Bronchial epithelial cell (primary cell): ENCODE results near the gene ANKRD37. TPM values are rescaled to one million over a fixed set of nuclear protein-coding genes. Genes with fewer than 3 reads are reported as not detected.

Source experiments
- DNase-seq: peaks from one replicate; pipeline ENCODE4 v3.0.0-alpha.2; 2010; ENCODE audit warnings: low read depth
- FAIRE-seq: peaks from 2 replicates; lab custom pipeline; 2011; peaks lifted over from hg19 to GRCh38; lab: Jason Lieb, UNC
- H3K27me3 ChIP-seq: 2 replicates; pipeline ENCODE4 v1.5.1; 2011; ENCODE audit warnings: low read length; ENCODE audit not compliant: control insufficient read depth, insufficient read depth
- H3K36me3 ChIP-seq: 2 replicates; pipeline ENCODE4 v1.5.1; 2011; ENCODE audit warnings: low read length; ENCODE audit not compliant: control insufficient read depth, insufficient read depth
- H3K4me3 ChIP-seq: 2 replicates; pipeline ENCODE4 v1.5.1; 2011; ENCODE audit warnings: mild to moderate bottlenecking, low read depth, low read length, control low read depth
- total RNA-seq: library from RNA; depleted of rRNA; stranded (reverse); fragments of >200 nt; gene quantifications from 2 replicates; pipeline ENCODE4 v1.2.1, GENCODE V29; 2014
- TF ChIP-seq, protein P1 (sequence below): IDR thresholded peaks from 2 replicates; pipeline ENCODE4 v1.5.1; 2011; ENCODE audit warnings: mild to moderate bottlenecking, moderate library complexity, low read length, control low read depth, inconsistent platforms; ENCODE audit not compliant: insufficient read depth, severe bottlenecking

ANKRD37 gene
- total RNA-seq, 1 donor from 2014 or later: 8.4 TPM

DNA sequence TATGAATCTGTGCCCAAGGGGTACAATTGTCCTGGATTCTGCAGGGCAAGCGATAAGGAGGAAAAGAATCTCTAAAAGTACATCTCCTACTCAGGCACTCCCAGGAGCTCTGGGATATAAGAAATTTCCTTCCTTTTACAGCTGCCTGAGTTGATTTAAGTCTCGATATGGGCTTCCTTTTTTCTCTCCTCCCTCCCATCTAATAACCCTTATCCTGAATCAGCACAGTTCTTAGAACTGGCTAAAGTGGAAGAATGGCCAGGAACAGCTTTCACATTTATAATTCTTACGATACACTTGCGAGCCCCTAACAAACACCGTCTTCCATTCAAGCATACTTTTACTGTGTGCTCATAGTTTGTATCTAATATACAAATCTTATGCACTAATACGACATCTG, 22.1 kb upstream of the ANKRD37 start:
- TF ChIP-seq, protein P1, sequence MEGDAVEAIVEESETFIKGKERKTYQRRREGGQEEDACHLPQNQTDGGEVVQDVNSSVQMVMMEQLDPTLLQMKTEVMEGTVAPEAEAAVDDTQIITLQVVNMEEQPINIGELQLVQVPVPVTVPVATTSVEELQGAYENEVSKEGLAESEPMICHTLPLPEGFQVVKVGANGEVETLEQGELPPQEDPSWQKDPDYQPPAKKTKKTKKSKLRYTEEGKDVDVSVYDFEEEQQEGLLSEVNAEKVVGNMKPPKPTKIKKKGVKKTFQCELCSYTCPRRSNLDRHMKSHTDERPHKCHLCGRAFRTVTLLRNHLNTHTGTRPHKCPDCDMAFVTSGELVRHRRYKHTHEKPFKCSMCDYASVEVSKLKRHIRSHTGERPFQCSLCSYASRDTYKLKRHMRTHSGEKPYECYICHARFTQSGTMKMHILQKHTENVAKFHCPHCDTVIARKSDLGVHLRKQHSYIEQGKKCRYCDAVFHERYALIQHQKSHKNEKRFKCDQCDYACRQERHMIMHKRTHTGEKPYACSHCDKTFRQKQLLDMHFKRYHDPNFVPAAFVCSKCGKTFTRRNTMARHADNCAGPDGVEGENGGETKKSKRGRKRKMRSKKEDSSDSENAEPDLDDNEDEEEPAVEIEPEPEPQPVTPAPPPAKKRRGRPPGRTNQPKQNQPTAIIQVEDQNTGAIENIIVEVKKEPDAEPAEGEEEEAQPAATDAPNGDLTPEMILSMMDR: no peak
- no peak overlapping the region for H3K4me3 ChIP-seq
- peaks cover 2% of the 10 kb centered on the region for H3K36me3 ChIP-seq
- DNase-seq (no peak), FAIRE-seq (no peak)
- H3K27me3 ChIP-seq: no peaks in the 10 kb centered on the region

DNA sequence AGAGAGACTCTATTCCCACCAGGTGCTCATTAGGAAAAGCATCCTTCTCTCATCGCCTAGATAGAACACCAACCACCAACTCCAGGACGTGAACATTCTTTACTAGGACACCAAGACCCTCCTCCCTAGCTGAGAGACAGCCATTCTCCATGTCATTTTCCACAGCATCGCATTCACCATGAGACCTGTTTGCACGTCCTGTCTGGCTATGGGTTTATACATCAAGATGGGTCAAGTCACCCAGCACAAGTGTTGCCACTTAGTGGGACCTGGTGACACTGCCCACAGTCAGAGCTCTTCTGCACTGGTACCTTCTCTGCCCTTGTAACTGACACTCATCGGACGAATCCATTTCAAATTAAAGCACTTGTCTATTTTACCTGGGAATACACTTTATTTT, 18.4 kb upstream of the ANKRD37 start:
- Histone ChIP-seq H3K36me3 (no peaks in the 10 kb centered on the region), H3K27me3 (no peaks in the 10 kb centered on the region), H3K4me3 (no peak overlapping the region)
- DNase-seq (no peak), FAIRE-seq (peak; percentile 58)
- TF ChIP-seq, protein P1: no peak

DNA sequence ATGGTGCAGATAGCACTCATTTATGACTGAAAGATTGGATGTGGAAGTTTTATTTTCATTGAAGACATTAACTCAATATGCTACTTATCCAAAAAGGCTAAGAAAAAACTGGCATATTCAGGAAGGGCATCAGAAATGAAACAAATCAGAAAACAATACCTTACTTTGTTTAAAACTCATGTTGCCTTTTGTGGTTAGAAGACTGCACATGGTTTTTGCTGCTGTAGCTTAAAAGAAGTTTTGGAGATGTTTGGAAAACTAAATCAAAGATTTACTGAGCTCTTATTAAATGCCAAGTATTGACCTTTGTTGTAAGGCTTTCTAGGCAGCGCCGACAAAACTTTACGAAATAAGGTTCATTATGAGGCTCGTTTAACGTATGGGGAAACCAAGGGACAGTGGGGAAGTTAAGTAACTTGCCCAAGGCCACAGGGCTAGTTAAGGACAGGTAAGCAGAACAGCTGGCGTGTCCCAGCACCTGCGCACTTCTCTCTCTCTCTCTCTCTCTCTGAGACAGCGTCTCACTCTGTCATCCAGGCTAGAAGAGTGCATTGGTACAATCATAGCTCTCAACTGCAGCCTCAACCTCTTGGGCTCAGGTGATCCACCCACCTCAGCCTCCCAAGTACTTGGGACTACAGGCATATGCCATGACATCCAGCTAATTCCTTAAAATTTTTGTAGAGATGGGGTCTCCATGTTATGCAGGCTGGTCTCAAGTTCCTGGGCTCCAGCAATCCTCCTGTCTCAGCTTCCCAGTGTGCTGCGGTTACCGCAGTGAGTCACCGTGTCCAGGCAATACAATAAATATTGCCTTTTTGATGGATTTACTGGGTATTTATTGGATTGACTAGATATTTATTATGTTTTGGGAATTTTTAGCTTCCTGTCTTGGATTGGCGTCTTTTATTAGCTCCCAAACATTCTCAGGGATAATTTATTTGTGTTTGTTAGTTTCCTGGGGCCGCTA, 17.0 kb upstream of the ANKRD37 start:
- TF ChIP-seq, protein P1: no peak
- no peak for DNase-seq

DNA sequence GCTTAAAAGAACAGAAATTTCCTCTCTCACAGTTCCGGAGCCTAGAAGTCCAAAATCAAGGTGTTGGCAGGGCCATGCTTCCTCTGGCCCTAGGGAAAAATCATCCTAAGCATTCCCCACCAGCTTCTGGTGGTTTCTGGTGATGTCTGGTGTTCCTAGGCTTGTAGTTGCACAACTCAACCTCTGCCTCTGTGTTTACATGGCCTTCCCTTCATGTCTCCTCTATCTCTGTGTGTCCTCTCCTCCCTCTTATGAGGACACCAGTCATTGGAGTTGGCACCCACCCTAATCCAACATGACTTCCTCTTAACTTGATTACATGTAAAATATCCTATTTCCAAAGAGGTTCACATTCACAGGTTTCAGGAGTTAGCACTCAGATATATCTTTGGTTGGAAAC, 16.3 kb upstream of the ANKRD37 start:
- FAIRE-seq: no peak
- Histone ChIP-seq H3K36me3 (no peaks in the 10 kb centered on the region), H3K27me3 (no peaks in the 10 kb centered on the region), H3K4me3 (no peak overlapping the region)
- DNase-seq: no peak
- TF ChIP-seq, protein P1: no peak

More for the DNA sequence above, 17.0 kb upstream of the ANKRD37 start:
- H3K4me3 ChIP-seq: no peak overlapping the region
- FAIRE-seq: no peak
- no peaks in the 10 kb centered on the region for H3K36me3 ChIP-seq
- no peaks in the 10 kb centered on the region for H3K27me3 ChIP-seq

DNA sequence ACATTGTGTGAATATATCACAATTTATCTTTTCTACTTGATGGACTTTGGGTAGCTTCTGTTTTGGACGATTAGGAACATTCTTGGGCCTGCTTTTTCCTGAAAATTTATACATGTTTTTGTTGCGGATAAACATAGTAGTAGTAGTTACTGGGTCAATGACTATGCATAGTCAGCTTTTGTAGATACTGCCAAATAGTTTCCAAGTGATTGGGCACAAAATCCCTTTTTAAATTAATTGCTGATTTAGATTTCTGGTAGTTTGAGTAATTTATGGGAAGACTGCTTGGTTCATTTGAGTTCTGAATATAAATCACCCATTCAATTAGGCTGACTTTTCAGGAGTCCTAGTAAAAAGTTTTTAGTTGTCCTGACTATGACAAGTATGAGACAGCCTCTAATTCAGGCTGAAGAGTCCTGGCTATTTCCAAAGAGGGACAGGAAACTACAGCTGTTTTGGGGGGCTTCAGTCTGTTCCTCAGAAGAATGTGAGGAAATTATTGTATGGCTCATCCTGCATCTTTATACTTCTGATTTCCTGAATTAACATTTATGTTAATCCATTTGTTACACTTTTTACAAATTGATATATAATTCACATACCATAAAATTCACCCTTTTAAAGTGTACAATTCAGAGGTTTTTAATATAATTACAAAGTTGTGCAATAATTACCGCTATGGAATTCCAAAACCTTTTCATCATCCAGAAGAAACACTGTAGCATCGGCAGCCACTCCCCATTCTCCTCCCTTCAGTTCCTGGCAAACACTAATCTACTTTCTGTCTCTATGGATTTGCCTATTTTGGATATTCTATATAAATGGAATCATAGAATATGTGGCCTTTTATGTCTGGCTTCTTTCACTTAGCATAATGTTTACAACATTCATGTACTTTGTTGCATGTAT, 15.1 kb upstream of the ANKRD37 start:
- FAIRE-seq: no peak
- DNase-seq: peak; percentile 44
- no peaks in the 10 kb centered on the region for H3K27me3 ChIP-seq
- TF ChIP-seq, protein P1: no peak
- H3K36me3 ChIP-seq: no peaks in the 10 kb centered on the region
- no peak overlapping the region for H3K4me3 ChIP-seq
